Neuronal stem cell (in vitro differentiated cells): ENCODE results near the gene LDB2.

Source experiments
- DNase-seq: peaks from one replicate; pipeline ENCODE4 v3.0.0-alpha.2; 2013; ENCODE audit warnings: low spot score
- H2AFZ ChIP-seq: one replicate; pipeline ENCODE4 v1.6.1; 2013; ENCODE audit warnings: mild to moderate bottlenecking, low read length, inconsistent platforms
- H2AK5ac ChIP-seq: 2 replicates; pipeline ENCODE4 v1.6.1; 2013; ENCODE audit warnings: low read depth, mild to moderate bottlenecking, inconsistent platforms, low read length, moderate library complexity, mixed read lengths
- H2BK120ac ChIP-seq: 2 replicates; pipeline ENCODE4 v1.6.1; 2013; ENCODE audit warnings: low read depth, mild to moderate bottlenecking, inconsistent platforms, low read length, moderate library complexity, mixed read lengths
- H2BK12ac ChIP-seq: one replicate; pipeline ENCODE4 v1.6.1; 2013; ENCODE audit warnings: low read length, inconsistent platforms
- H2BK15ac ChIP-seq: 2 replicates; pipeline ENCODE4 v1.6.1; 2013; ENCODE audit warnings: mild to moderate bottlenecking, low read length, inconsistent platforms, mixed read lengths
- H2BK5ac ChIP-seq: one replicate; pipeline ENCODE4 v1.6.1; 2013; ENCODE audit warnings: inconsistent platforms, mild to moderate bottlenecking, low read length, moderate library complexity
- H3K14ac ChIP-seq: one replicate; pipeline ENCODE4 v1.6.1; 2013; ENCODE audit warnings: low read length, inconsistent platforms
- H3K18ac ChIP-seq: 2 replicates; pipeline ENCODE4 v1.6.1; 2013; ENCODE audit warnings: low read length, inconsistent platforms
- H3K23ac ChIP-seq: 2 replicates; pipeline ENCODE4 v1.6.1; 2013; ENCODE audit warnings: low read depth, mild to moderate bottlenecking, mixed read lengths, low read length, inconsistent platforms; ENCODE audit not compliant: poor library complexity
- H3K27ac ChIP-seq: replicated peaks from 3 replicates; pipeline ENCODE4 v1.5.1; 2013; ENCODE audit warnings: low read length, inconsistent platforms
- H3K27me3 ChIP-seq, 3 experiments: 2 replicates each; pipeline ENCODE4 v1.6.1; 2013; ENCODE audit warnings: low read length in 3 of 3, mild to moderate bottlenecking in 2 of 3, inconsistent platforms in 1 of 3, low read depth in 1 of 3, mixed read lengths in 1 of 3, moderate library complexity in 1 of 3; ENCODE audit not compliant: control insufficient read depth in 3 of 3, insufficient read depth in 3 of 3
- H3K36me3 ChIP-seq, 2 donors: replicated peaks in 1 of 2; 2 replicates each; pipeline ENCODE4 v1.6.1; 2013; ENCODE audit warnings: low read length in 2 of 2; ENCODE audit not compliant: control insufficient read depth in 2 of 2, insufficient read depth in 2 of 2
- H3K4ac ChIP-seq: 2 replicates; pipeline ENCODE4 v1.6.1; 2013; ENCODE audit warnings: inconsistent platforms, mild to moderate bottlenecking, low read length, moderate library complexity
- H3K4me1 ChIP-seq, 2 donors: 1 replicate in 1 of 2; 2 replicates in 1 of 2; pipeline ENCODE4 v1.6.1; 2013; ENCODE audit warnings: low read length in 2 of 2, low read depth in 1 of 2; ENCODE audit not compliant: control insufficient read depth in 2 of 2, insufficient read depth in 1 of 2
- H3K4me2 ChIP-seq: one replicate; pipeline ENCODE4 v1.6.1; 2013; ENCODE audit warnings: mild to moderate bottlenecking, low read length, inconsistent platforms; ENCODE audit not compliant: insufficient read depth, poor library complexity, severe bottlenecking
- H3K4me3 ChIP-seq, 2 donors: 2 replicates each; pipeline ENCODE4 v1.5.1; 2013; ENCODE audit warnings: low read length in 2 of 2, mild to moderate bottlenecking in 2 of 2, inconsistent platforms in 1 of 2, moderate library complexity in 1 of 2
- H3K79me1 ChIP-seq: one replicate; pipeline ENCODE4 v1.6.1; 2013; ENCODE audit warnings: low read depth, mild to moderate bottlenecking, inconsistent platforms, low read length, moderate library complexity
- H3K9ac ChIP-seq: one replicate; pipeline ENCODE4 v1.6.1; 2013; ENCODE audit warnings: mild to moderate bottlenecking, low read depth, low read length, inconsistent platforms; ENCODE audit not compliant: poor library complexity
- H3K9me3 ChIP-seq, 2 donors: replicated peaks in 1 of 2; 2 replicates each; pipeline versions ENCODE3 to v1.6.1; 2013; ENCODE audit warnings: low read length in 2 of 2, mild to moderate bottlenecking in 2 of 2, inconsistent platforms in 1 of 2, low read depth in 1 of 2, mixed read lengths in 1 of 2, moderate library complexity in 1 of 2; ENCODE audit not compliant: control insufficient read depth in 2 of 2, insufficient read depth in 1 of 2
- H4K8ac ChIP-seq: one replicate; pipeline ENCODE4 v1.6.1; 2013; ENCODE audit warnings: low read depth, mild to moderate bottlenecking, inconsistent platforms, low read length, moderate library complexity
- H4K91ac ChIP-seq: one replicate; pipeline ENCODE4 v1.6.1; 2013; ENCODE audit warnings: low read length, low read depth, mild to moderate bottlenecking, inconsistent platforms; ENCODE audit not compliant: poor library complexity
- WGBS, 2 donors: extraction: QIAGEN DNeasy Blood & Tissue Kit; methylation state at CpG; one replicate each; pipeline ENCODE4 v1.1.7; 2013; ENCODE audit warnings: missing lambda C conversion rate in 2 of 2, mixed read lengths in 1 of 2; ENCODE audit not compliant: insufficient read length in 2 of 2, insufficient replicate concordance in 1 of 2; ENCODE audit errors: extremely low coverage in 2 of 2; 5-methylcytosine and 5-hydroxymethylcytosine counted together

Gene LDB2

GRCh38 chr4:16809064-16809463 lies 89.4 kb downstream of the LDB2 start:
- no peak overlapping the region for H3K27ac ChIP-seq
- no peak overlapping the region for H4K8ac ChIP-seq
- no peak for DNase-seq
- H3K9ac ChIP-seq = no peak overlapping the region
- no peaks in the 10 kb centered on the region for H3K4me1 ChIP-seq
- no peak overlapping the region for H2BK12ac ChIP-seq
- H3K27me3 ChIP-seq = no peaks in the 10 kb centered on the region
- no peak overlapping the region for H3K4me2 ChIP-seq
- H4K91ac ChIP-seq = no peak overlapping the region
- no peaks in the 10 kb centered on the region for H3K79me1 ChIP-seq
- no peak overlapping the region for H3K23ac ChIP-seq
- no peak overlapping the region for H2BK120ac ChIP-seq
- H3K9me3 ChIP-seq = peaks cover 0 to 4% of the 10 kb centered on the region in 2 donors
- H2AK5ac ChIP-seq = no peak overlapping the region
- H3K36me3 ChIP-seq = no peaks in the 10 kb centered on the region
- no CpG with 5 or more reads among the region's 2 CpGs for WGBS, 2 donors
- no peak overlapping the region for H2BK15ac ChIP-seq
- no peak overlapping the region for H2AFZ ChIP-seq
- H3K18ac ChIP-seq = no peak overlapping the region
- no peak overlapping the region for H2BK5ac ChIP-seq
- H3K14ac ChIP-seq = no peak overlapping the region
- H3K4ac ChIP-seq = no peak overlapping the region
- H3K4me3 ChIP-seq = no peak overlapping the region

- H2AK5ac ChIP-seq = no peak overlapping the region
- no peaks in the 10 kb centered on the region for H3K4me1 ChIP-seq
- no peaks in the 10 kb centered on the region for H3K27me3 ChIP-seq
- H2BK15ac ChIP-seq = no peak overlapping the region
- no peak overlapping the region for H3K14ac ChIP-seq
- no peak overlapping the region for H4K8ac ChIP-seq
- no peaks in the 10 kb centered on the region for H3K36me3 ChIP-seq
- no peaks in the 10 kb centered on the region for H3K79me1 ChIP-seq
- no peak overlapping the region for H3K4me3 ChIP-seq
- no peak for DNase-seq
- H2AFZ ChIP-seq = no peak overlapping the region
- H2BK120ac ChIP-seq = no peak overlapping the region
- no peak overlapping the region for H3K4ac ChIP-seq
- H3K27ac ChIP-seq = no peak overlapping the region
- no peak overlapping the region for H2BK5ac ChIP-seq
- no peak overlapping the region for H4K91ac ChIP-seq
- H3K9ac ChIP-seq = no peak overlapping the region
- peaks cover 0 to 4% of the 10 kb centered on the region in 2 donors for H3K9me3 ChIP-seq
- H2BK12ac ChIP-seq = no peak overlapping the region
- H3K23ac ChIP-seq = no peak overlapping the region
- no peak overlapping the region for H3K4me2 ChIP-seq
- H3K18ac ChIP-seq = no peak overlapping the region
Measured at GRCh38 chr4:16807355-16807754, 91.1 kb downstream of the LDB2 start.

- H3K4me1 ChIP-seq = no peaks in the 10 kb centered on the region
- H2BK5ac ChIP-seq = no peak overlapping the region
- H3K9me3 ChIP-seq = peaks cover 0 to 4% of the 10 kb centered on the region in 2 donors
- no peak overlapping the region for H3K23ac ChIP-seq
- no peak overlapping the region for H3K4me3 ChIP-seq
- no peak overlapping the region for H3K4me2 ChIP-seq
- H3K18ac ChIP-seq = no peak overlapping the region
- H3K27me3 ChIP-seq = no peaks in the 10 kb centered on the region
- H3K79me1 ChIP-seq = no peaks in the 10 kb centered on the region
- DNase-seq = no peak
- no peak overlapping the region for H2BK15ac ChIP-seq
- no peak overlapping the region for H4K8ac ChIP-seq
- no peak overlapping the region for H4K91ac ChIP-seq
- H3K9ac ChIP-seq = no peak overlapping the region
- no peak overlapping the region for H2BK120ac ChIP-seq
- no peak overlapping the region for H3K4ac ChIP-seq
- H3K36me3 ChIP-seq = no peaks in the 10 kb centered on the region
- no peak overlapping the region for H2BK12ac ChIP-seq
- H2AK5ac ChIP-seq = no peak overlapping the region
- no peak overlapping the region for H3K14ac ChIP-seq
- H2AFZ ChIP-seq = no peak overlapping the region
- no peak overlapping the region for H3K27ac ChIP-seq
Measured at GRCh38 chr4:16804581-16804980, 93.9 kb downstream of the LDB2 start.

DNA sequence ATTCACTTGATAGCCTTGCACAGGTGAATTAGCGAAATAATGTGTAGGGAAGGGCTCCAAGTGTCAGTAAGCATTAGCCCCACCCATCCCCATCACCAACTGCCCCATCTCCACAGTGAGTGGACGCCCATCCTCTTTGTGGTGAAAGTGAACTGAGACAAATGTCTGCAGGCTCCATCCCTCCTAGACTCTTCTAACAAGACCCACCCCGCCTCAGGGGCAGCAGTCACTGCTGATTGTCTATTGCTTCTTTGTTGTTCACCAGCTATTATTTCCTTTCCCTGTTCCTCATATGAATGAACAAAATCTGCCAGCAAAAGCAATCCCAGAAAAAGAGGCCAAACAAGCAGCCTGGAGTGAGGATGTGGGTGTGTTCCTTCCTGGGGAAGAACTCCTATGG lies 96.4 kb downstream of the LDB2 start:
- Histone ChIP-seq H2BK5ac (no peak overlapping the region), H3K14ac (no peak overlapping the region), H3K18ac (no peak overlapping the region), H2AK5ac (no peak overlapping the region), H3K36me3 (no peaks in the 10 kb centered on the region), H3K27ac (no peak overlapping the region), H3K27me3 (no peaks in the 10 kb centered on the region), H3K4me3 (no peak overlapping the region), H2BK12ac (no peak overlapping the region), H3K9me3 (no peaks in the 10 kb centered on the region), H3K4me2 (no peak overlapping the region), H4K91ac (no peak overlapping the region), H3K9ac (no peak overlapping the region), H3K79me1 (no peaks in the 10 kb centered on the region), H3K4me1 (no peaks in the 10 kb centered on the region), H3K23ac (no peak overlapping the region), H3K4ac (no peak overlapping the region), H4K8ac (no peak overlapping the region), H2BK15ac (no peak overlapping the region), H2AFZ (no peak overlapping the region), H2BK120ac (no peak overlapping the region)
- no CpG with 5 or more reads among the region's 3 CpGs for WGBS, 2 donors
- DNase-seq = no peak
